PC-3 (cell line): ENCODE measurements around the gene SLC24A3.

ENCODE experiments used
- CTCF ChIP-seq: fragments of 300-600 bp; sonication (generic); conservative IDR thresholded peaks from 2 replicates; pipeline ENCODE4 v1.5.1; 2017; ENCODE audit warnings: antibody characterized with exemption, low read depth, mild to moderate bottlenecking, low read length
- EZH2 ChIP-seq: fragments of 300-600 bp; sonication (generic); IDR thresholded peaks from one replicate; pipeline ENCODE4 v1.6.1; 2017; ENCODE audit warnings: antibody characterized with exemption, mild to moderate bottlenecking, low read length; ENCODE audit not compliant: unreplicated experiment
- EZH2phosphoT487 ChIP-seq: fragments of 300-600 bp; sonication (generic); IDR thresholded peaks from 2 replicates; pipeline ENCODE4 v1.6.1; 2018; ENCODE audit warnings: mild to moderate bottlenecking, antibody characterized with exemption, low read length, borderline replicate concordance

- no peak for TF ChIP-seq EZH2
- no peak for TF ChIP-seq EZH2phosphoT487
- TF ChIP-seq CTCF, result no peak
Observed at GRCh38 chr20:19271879-19272651, 59.6 kb downstream of the SLC24A3 start.
